Measurements from ENCODE around the gene MIER2. TPM values are rescaled to one million over a fixed set of nuclear protein-coding genes. Genes with fewer than 3 reads are reported as not detected.

MIER2 gene
- total RNA-seq, 1 donor from 2014 or later = 43.5 TPM

GRCh38 chr19:391726-392374, 47.3 kb upstream of the MIER2 start:
- no peak overlapping the region for H3K9ac ChIP-seq (ENCODE audit: low read length)
- Mint-ChIP-seq H3K27me3 (ENCODE audit: low read depth, unreplicated experiment) (peaks cover 23% of the 10 kb centered on the region), H3K4me3 (ENCODE audit: unreplicated experiment) (no peak overlapping the region), H3K9me3 (ENCODE audit: unreplicated experiment) (peaks cover 14% of the 10 kb centered on the region), H3K27ac (ENCODE audit: unreplicated experiment) (no peak overlapping the region), H3K36me3 (ENCODE audit: low read depth, unreplicated experiment) (peaks cover 6% of the 10 kb centered on the region), H3K4me1 (ENCODE audit: low read depth, unreplicated experiment) (no peaks in the 10 kb centered on the region)
- no peak for FAIRE-seq
- no peak overlapping the region for H3K4me2 ChIP-seq (ENCODE audit: low read length)
- no peak overlapping the region for H3K27ac ChIP-seq (ENCODE audit: low read depth, low read length)
- no peak overlapping the region for H2AFZ ChIP-seq (ENCODE audit: low read depth, low read length)
- peaks cover 8% of the 10 kb centered on the region for H3K9me3 ChIP-seq (ENCODE audit: insufficient read depth, low read depth, low read length)
- H3K4me1 ChIP-seq (ENCODE audit: insufficient read depth, low read length) = no peaks in the 10 kb centered on the region
- no peak for TF ChIP-seq EZH2 (IDR thresholded peaks at IDR 0.05; ENCODE audit: insufficient read depth, low read length)
- TF ChIP-seq CTCF (IDR thresholded peaks at IDR 0.05; ENCODE audit: insufficient read depth, low read depth, low read length) = no peak
- no peak overlapping the region for H3K4me3 ChIP-seq (ENCODE audit: insufficient read depth, low read depth, low read length)
- H4K20me1 ChIP-seq (ENCODE audit: insufficient read depth, low read length) = no peaks in the 10 kb centered on the region
- DNase-seq (ENCODE audit: low read depth) = no peak
- no peaks in the 10 kb centered on the region for H3K79me2 ChIP-seq (ENCODE audit: insufficient read depth, low read length)
- H3K36me3 ChIP-seq (ENCODE audit: insufficient read depth, low read length) = no peaks in the 10 kb centered on the region
- H3K27me3 ChIP-seq (ENCODE audit: insufficient read depth, low read length) = no peaks in the 10 kb centered on the region

- Mint-ChIP-seq H3K27me3 (ENCODE audit: low read depth, unreplicated experiment) (peaks cover 23% of the 10 kb centered on the region), H3K36me3 (ENCODE audit: low read depth, unreplicated experiment) (peaks cover 6% of the 10 kb centered on the region), H3K4me3 (ENCODE audit: unreplicated experiment) (no peak overlapping the region), H3K27ac (ENCODE audit: unreplicated experiment) (no peak overlapping the region), H3K9me3 (ENCODE audit: unreplicated experiment) (peaks cover 14% of the 10 kb centered on the region), H3K4me1 (ENCODE audit: low read depth, unreplicated experiment) (no peaks in the 10 kb centered on the region)
- Histone ChIP-seq H3K9ac (ENCODE audit: low read length) (no peak overlapping the region), H3K9me3 (ENCODE audit: insufficient read depth, low read depth, low read length) (peaks cover 8% of the 10 kb centered on the region), H3K4me2 (ENCODE audit: low read length) (no peak overlapping the region), H3K4me1 (ENCODE audit: insufficient read depth, low read length) (no peaks in the 10 kb centered on the region), H2AFZ (ENCODE audit: low read depth, low read length) (no peak overlapping the region), H3K4me3 (ENCODE audit: insufficient read depth, low read depth, low read length) (no peak overlapping the region), H3K27ac (ENCODE audit: low read depth, low read length) (no peak overlapping the region), H4K20me1 (ENCODE audit: insufficient read depth, low read length) (no peaks in the 10 kb centered on the region), H3K27me3 (ENCODE audit: insufficient read depth, low read length) (no peaks in the 10 kb centered on the region), H3K36me3 (ENCODE audit: insufficient read depth, low read length) (no peaks in the 10 kb centered on the region), H3K79me2 (ENCODE audit: insufficient read depth, low read length) (no peaks in the 10 kb centered on the region)
- TF ChIP-seq CTCF (IDR thresholded peaks at IDR 0.05; ENCODE audit: insufficient read depth, low read depth, low read length) (no peak), EZH2 (IDR thresholded peaks at IDR 0.05; ENCODE audit: insufficient read depth, low read length) (no peak)
- FAIRE-seq = no peak
- no peak for DNase-seq (ENCODE audit: low read depth)
Observed at GRCh38 chr19:391207-391557, 46.6 kb upstream of the MIER2 start.

GRCh38 chr19:390386-391206, 46.0 kb upstream of the MIER2 start:
- Histone ChIP-seq H3K4me3 (ENCODE audit: insufficient read depth, low read depth, low read length) (no peak overlapping the region), H3K36me3 (ENCODE audit: insufficient read depth, low read length) (no peaks in the 10 kb centered on the region), H3K79me2 (ENCODE audit: insufficient read depth, low read length) (no peaks in the 10 kb centered on the region), H3K9ac (ENCODE audit: low read length) (no peak overlapping the region), H2AFZ (ENCODE audit: low read depth, low read length) (no peak overlapping the region), H3K9me3 (ENCODE audit: insufficient read depth, low read depth, low read length) (peaks cover 6% of the 10 kb centered on the region), H3K27ac (ENCODE audit: low read depth, low read length) (no peak overlapping the region), H3K4me1 (ENCODE audit: insufficient read depth, low read length) (no peaks in the 10 kb centered on the region), H4K20me1 (ENCODE audit: insufficient read depth, low read length) (no peaks in the 10 kb centered on the region), H3K27me3 (ENCODE audit: insufficient read depth, low read length) (no peaks in the 10 kb centered on the region), H3K4me2 (ENCODE audit: low read length) (no peak overlapping the region)
- no peaks in the 10 kb centered on the region for H3K4me1 Mint-ChIP-seq (ENCODE audit: low read depth, unreplicated experiment)
- peaks cover 21% of the 10 kb centered on the region for H3K27me3 Mint-ChIP-seq (ENCODE audit: low read depth, unreplicated experiment)
- DNase-seq (ENCODE audit: low read depth) (no peak), FAIRE-seq (no peak)
- no peak overlapping the region for H3K4me3 Mint-ChIP-seq (ENCODE audit: unreplicated experiment)
- H3K27ac Mint-ChIP-seq (ENCODE audit: unreplicated experiment) = no peak overlapping the region
- H3K9me3 Mint-ChIP-seq (ENCODE audit: unreplicated experiment) = peaks cover 11% of the 10 kb centered on the region
- peaks cover 4% of the 10 kb centered on the region for H3K36me3 Mint-ChIP-seq (ENCODE audit: low read depth, unreplicated experiment)
- TF ChIP-seq EZH2 (IDR thresholded peaks at IDR 0.05; ENCODE audit: insufficient read depth, low read length) = no peak
- no peak for TF ChIP-seq CTCF (IDR thresholded peaks at IDR 0.05; ENCODE audit: insufficient read depth, low read depth, low read length)
